ENCODE results near the gene FBRS. TPM values are rescaled to one million over a fixed set of nuclear protein-coding genes. Genes with fewer than 3 reads are reported as not detected.

The FBRS gene
- total and polyA plus RNA-seq, 2 of the 13 experiments (the other 11 are each of a cell fraction or from before 2014, with no cell fraction given), result 13.7 to 16.2 TPM

GRCh38 chr16:30678586-30678970, 20.3 kb downstream of the FBRS start:
- DNase-seq (ENCODE audit: low spot score) (no peak), FAIRE-seq (no peak), ATAC-seq (no peak)
- H3K4me1 ChIP-seq (ENCODE audit: insufficient read depth, low read length), result peaks cover 18% of the 10 kb centered on the region
- H4K20me1 ChIP-seq (ENCODE audit: insufficient read depth, low read length), result no peaks in the 10 kb centered on the region
- no peak for TF ChIP-seq CREB3 (CRISPR knock-in tag; IDR thresholded peaks at IDR 0.05)
- no peak for TF ChIP-seq ATM (IDR thresholded peaks at IDR 0.05; ENCODE audit: borderline replicate concordance)
- TF ChIP-seq TAF1 (CRISPR knock-in tag; IDR thresholded peaks at IDR 0.05), result no peak
- no peaks in the 10 kb centered on the region for H3K36me3 ChIP-seq (replicated peaks in 1 of 2; ENCODE audit: control insufficient read depth in 1 of 2, insufficient read depth in 2 of 2, low read length in 2 of 2)
- WGBS (ENCODE audit: low lambda C conversion rate), result 77% methylated on average over 3 of the region's 3 CpGs
- H3K4me2 ChIP-seq (ENCODE audit: low read depth, low read length), result peak overlapping the region; percentile 61
- CTCF ChIA-PET (ENCODE audit: low intra/inter-chr PET ratio, low total read pairs), result no interaction called here
- no peak overlapping the region for H3K27ac ChIP-seq (ENCODE audit: extremely low read length, insufficient read depth, low read length)
- H3K79me2 ChIP-seq (ENCODE audit: insufficient read depth, low read length), result no peaks in the 10 kb centered on the region
- POLR2A ChIA-PET, result interaction anchor here (0.9 to 1.2 kb wide), 3 partner anchors 9 to 69 kb away, joined by 3 to 6 read pairs (median 4); partner anchors contain the start of genes FBRS and PHKG2
- H3K4me3 ChIP-seq (replicated peaks in 1 of 3; ENCODE audit: insufficient read depth in 1 of 3, low read depth in 2 of 3, low read length in 3 of 3), result no peak overlapping the region
- intact Hi-C loops (cut with micrococcal nuclease; ENCODE audit: unreplicated experiment), result no loop called here
- H3K27me3 ChIP-seq (ENCODE audit: control insufficient read depth in 1 of 2, insufficient read depth in 2 of 2, low read length in 2 of 2), result no peaks in the 10 kb centered on the region
- H3K9me3 ChIP-seq (ENCODE audit: low read length), result no peaks in the 10 kb centered on the region
- H3K9ac ChIP-seq (ENCODE audit: insufficient read depth, low read depth, low read length), result no peak overlapping the region
- in situ Hi-C loops (cut with HindIII; ENCODE audit: extremely low pct_ligation_motif_present, low pct_unique_long_range_greater_than_20kb), result no loop called here
- no TSS peak for BruUV-seq (replicated peaks)
- no peak overlapping the region for H2AFZ ChIP-seq (ENCODE audit: low read length)

GRCh38 chr16:30680326-30680725, 22.1 kb downstream of the FBRS start:
- H3K9me3 ChIP-seq (ENCODE audit: low read length), result no peaks in the 10 kb centered on the region
- 76% methylated on average over 3 of the region's 3 CpGs for WGBS (ENCODE audit: low lambda C conversion rate)
- peaks cover 18% of the 10 kb centered on the region for H3K4me1 ChIP-seq (ENCODE audit: insufficient read depth, low read length)
- H3K27me3 ChIP-seq (ENCODE audit: control insufficient read depth in 1 of 2, insufficient read depth in 2 of 2, low read length in 2 of 2), result no peaks in the 10 kb centered on the region
- in situ Hi-C loops (cut with HindIII; ENCODE audit: extremely low pct_ligation_motif_present, low pct_unique_long_range_greater_than_20kb) (no loop called here), intact Hi-C loops (cut with micrococcal nuclease; ENCODE audit: unreplicated experiment) (no loop called here)
- no peak for DNase-seq (ENCODE audit: low spot score)
- no peaks in the 10 kb centered on the region for H3K79me2 ChIP-seq (ENCODE audit: insufficient read depth, low read length)
- ATAC-seq, result no peak
- no peak for TF ChIP-seq RARA (CRISPR knock-in tag; IDR thresholded peaks at IDR 0.05)
- peak; percentile 50; the same call in 1 of the 2 replicates for TF ChIP-seq ZNF460 (CRISPR knock-in tag; IDR thresholded peaks at IDR 0.05; ENCODE audit: borderline replicate concordance)
- no peak for TF ChIP-seq SCMH1 (CRISPR knock-in tag; IDR thresholded peaks at IDR 0.05; ENCODE audit: borderline replicate concordance)
- no peak overlapping the region for H2AFZ ChIP-seq (ENCODE audit: low read length)
- no peak overlapping the region for H3K9ac ChIP-seq (ENCODE audit: insufficient read depth, low read depth, low read length)
- POLR2A ChIA-PET, result no interaction called here
- H3K36me3 ChIP-seq (replicated peaks in 1 of 2; ENCODE audit: control insufficient read depth in 1 of 2, insufficient read depth in 2 of 2, low read length in 2 of 2), result no peaks in the 10 kb centered on the region
- CTCF ChIA-PET (ENCODE audit: low intra/inter-chr PET ratio, low total read pairs), result no interaction called here
- H4K20me1 ChIP-seq (ENCODE audit: insufficient read depth, low read length), result no peaks in the 10 kb centered on the region
- FAIRE-seq, result no peak
- no TSS peak for BruUV-seq (replicated peaks)
- H3K27ac ChIP-seq (ENCODE audit: extremely low read length, insufficient read depth, low read length), result no peak overlapping the region
- no peak overlapping the region for H3K4me3 ChIP-seq (replicated peaks in 1 of 3; ENCODE audit: insufficient read depth in 1 of 3, low read depth in 2 of 3, low read length in 3 of 3)
- no peak overlapping the region for H3K4me2 ChIP-seq (ENCODE audit: low read depth, low read length)
